Left kidney (tissue), 2 donors: ENCODE results near the gene ARPC5L. TPM values are rescaled to one million over a fixed set of nuclear protein-coding genes. Genes with fewer than 3 reads are reported as not detected.
"Not testable (repeated sequence)": the region's sequence is repeated elsewhere in the genome, so short reads cannot be mapped to it uniquely, and the experiment has no call there.

Experiments used
- DNase-seq: peaks from one replicate; pipeline ENCODE4 v3.0.0-alpha.2; 2013
- polyA plus RNA-seq: library from polyadenylated mRNA; unstranded; fragments of 120-200 nt; gene quantifications from one replicate; pipeline ENCODE4 v1.2.1, GENCODE V29; 2013; ENCODE audit not compliant: insufficient read length

The ARPC5L gene
- polyA plus RNA-seq, 1 donor = 38.5 TPM

GRCh38 chr9:124839612-124840299 is 22.2 kb upstream of the ARPC5L start:
- DNase-seq = no peak

- no peak for DNase-seq
Measured at GRCh38 chr9:124840300-124840833, 21.6 kb upstream of the ARPC5L start.

GRCh38 chr9:124841075-124841821 is 20.7 kb upstream of the ARPC5L start:
- DNase-seq = no peak

GRCh38 chr9:124843456-124844034 is 18.4 kb upstream of the ARPC5L start:
- no peak for DNase-seq

GRCh38 chr9:124844291-124844690 is 17.6 kb upstream of the ARPC5L start:
- DNase-seq = no peak

- not testable (repeated sequence) for DNase-seq
Measured at GRCh38 chr9:124846467-124846866, 15.5 kb upstream of the ARPC5L start.

- no peak for DNase-seq
Measured at GRCh38 chr9:124846969-124847368, 15.0 kb upstream of the ARPC5L start.

GRCh38 chr9:124849801-124850200 is 12.1 kb upstream of the ARPC5L start:
- DNase-seq = no peak

- DNase-seq = no peak
Measured at GRCh38 chr9:124852121-124852828, 9.7 kb upstream of the ARPC5L start.

GRCh38 chr9:124852829-124853531 is 8.9 kb upstream of the ARPC5L start, which contains the start of gene WDR38:
WDR38 (plus strand) TSS chr9:124853460; CDS start chr9:124853532, 72 bp downstream.
- peak; percentile 53 for DNase-seq

- no peak for DNase-seq
Measured at GRCh38 chr9:124853605-124854143, 8.3 kb upstream of the ARPC5L start.

- no peak for DNase-seq
Measured at GRCh38 chr9:124854161-124854560, 7.8 kb upstream of the ARPC5L start.

- DNase-seq = no peak
Measured at GRCh38 chr9:124854822-124855221, 7.1 kb upstream of the ARPC5L start.

- no peak for DNase-seq
Measured at GRCh38 chr9:124855566-124855943, 6.4 kb upstream of the ARPC5L start.

GRCh38 chr9:124855944-124856765 is 5.8 kb upstream of the ARPC5L start:
- DNase-seq = no peak

GRCh38 chr9:124857533-124858162 is 4.3 kb upstream of the ARPC5L start:
- DNase-seq = no peak

- DNase-seq = no peak
Measured at GRCh38 chr9:124858330-124859046, 3.4 kb upstream of the ARPC5L start.

GRCh38 chr9:124859803-124860581 is 1.9 kb upstream of the ARPC5L start:
- DNase-seq = no peak
